SW 1271 (cell line): Measurements from ENCODE around the gene EVC.
"Not testable (repeated sequence)": the region's sequence is repeated elsewhere in the genome, so short reads cannot be mapped to it uniquely, and the experiment has no call there.

Source experiments
- DNase-seq, 2 experiments: peaks; one replicate each; lab custom pipeline; 2025; lab: John Stamatoyannopoulos, UW

Gene EVC

DNA sequence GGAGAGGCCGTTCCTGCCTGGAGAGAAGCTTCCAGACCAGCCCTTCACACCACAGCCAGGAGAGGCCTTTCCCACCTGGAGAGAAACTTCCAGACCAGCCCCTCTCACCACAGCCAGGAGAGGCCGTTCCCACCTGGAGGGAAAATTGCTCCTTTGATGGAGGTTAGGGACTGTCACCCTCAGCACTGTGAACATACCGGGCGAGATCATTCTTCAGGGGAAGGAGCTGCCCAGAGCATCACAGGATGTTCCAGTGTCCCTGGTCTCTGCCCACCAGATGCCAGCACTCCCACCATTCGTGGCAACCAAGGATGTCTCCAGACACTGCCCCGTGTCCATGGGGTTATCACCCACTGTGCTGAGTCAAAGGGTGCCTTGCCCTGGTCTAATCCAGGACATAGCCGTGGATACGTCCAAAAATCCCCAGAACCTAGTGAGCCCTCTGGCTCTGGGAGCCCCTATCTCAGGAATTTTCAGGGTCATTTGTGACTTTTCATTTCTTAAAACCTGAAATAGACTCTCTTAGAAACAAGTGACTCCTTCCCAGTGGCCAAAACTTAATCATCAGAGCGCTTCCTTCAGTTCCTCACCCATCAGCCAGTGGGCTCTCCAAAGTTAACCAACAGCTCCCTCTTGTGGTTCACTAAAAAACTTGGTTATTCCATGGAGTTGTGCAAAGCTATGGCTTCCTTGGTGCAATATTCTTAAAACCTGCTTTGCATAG is 101.7 kb downstream of the EVC start:
- DNase-seq = peak; percentile 26 to 59

DNA sequence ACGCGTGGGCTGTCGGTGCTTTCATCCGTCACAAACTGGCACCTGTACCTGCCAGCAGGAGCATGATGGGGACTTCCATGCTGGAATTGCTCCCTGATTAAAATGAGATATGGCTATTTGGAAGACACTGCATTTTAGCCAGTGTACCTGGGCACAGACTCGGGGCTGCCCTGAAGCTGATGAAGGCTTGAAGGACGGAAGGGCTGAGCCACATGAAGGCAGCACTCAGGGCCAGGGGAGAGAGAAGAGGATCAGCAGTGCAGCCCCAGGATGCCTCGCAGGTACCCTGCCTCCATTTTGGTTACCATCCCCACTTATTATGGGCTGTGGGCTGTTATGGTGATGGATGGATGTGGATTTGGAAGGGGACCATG is 102.9 kb downstream of the EVC start:
- DNase-seq = no peak

DNA sequence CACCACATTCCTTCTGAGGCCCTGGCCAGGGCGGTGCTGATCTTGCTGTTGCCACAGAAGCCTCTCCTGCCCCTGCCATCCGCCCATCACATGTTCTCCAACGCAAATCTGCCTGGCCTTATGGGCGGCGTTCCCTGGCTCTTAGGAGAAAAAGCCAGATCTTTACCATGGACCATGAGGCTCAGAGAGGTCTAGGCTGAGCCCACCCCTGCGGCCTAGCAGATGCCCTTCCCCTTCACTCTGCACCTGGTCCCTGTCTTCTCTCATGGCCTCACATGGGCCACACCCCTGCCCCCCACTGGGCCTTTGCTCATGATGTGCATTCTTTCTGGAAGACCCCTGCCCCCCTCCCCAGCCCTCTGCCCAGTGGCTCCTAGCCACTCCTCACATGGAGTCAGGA is 103.4 kb downstream of the EVC start:
- no peak for DNase-seq

DNA sequence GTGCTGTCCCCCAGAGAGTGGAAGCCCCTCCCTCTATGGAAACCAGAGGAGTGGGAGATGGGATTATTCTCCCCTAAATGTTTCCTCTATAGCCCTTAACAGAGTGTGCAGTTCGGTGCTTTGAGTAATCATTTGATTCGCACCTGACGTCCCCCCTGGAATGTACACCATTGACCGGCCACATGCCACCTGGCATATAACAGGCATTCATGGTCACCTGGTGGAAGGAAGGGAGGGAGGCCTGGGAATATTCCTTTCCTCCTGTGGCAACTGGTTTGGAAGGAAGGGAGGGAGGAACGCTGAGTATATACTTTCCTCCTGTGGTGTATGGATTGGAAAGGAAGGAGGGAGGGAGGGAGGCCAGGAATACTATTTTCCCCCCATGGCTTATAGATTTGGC is 104.6 kb downstream of the EVC start:
- DNase-seq = no peak

DNA sequence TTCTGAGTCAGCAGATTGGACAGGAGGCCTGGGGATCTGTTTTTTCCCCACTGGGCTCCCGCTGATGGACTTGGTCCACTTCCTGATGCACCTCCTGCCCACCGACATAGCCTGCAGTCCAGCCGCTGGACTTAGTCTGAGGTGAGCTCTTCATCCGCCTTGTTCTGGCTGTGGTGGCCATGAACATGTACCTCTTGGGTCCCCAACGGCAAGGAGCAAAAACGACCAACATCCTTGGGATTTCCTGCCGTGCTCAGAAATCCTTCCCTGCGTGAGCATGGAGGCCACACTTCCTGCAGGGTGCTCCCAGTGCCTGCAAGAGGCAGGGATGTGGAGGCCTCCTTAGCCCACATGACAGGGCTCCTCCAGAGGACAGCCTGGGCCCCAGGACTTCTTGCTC is 105.1 kb downstream of the EVC start:
- DNase-seq = no peak

DNA sequence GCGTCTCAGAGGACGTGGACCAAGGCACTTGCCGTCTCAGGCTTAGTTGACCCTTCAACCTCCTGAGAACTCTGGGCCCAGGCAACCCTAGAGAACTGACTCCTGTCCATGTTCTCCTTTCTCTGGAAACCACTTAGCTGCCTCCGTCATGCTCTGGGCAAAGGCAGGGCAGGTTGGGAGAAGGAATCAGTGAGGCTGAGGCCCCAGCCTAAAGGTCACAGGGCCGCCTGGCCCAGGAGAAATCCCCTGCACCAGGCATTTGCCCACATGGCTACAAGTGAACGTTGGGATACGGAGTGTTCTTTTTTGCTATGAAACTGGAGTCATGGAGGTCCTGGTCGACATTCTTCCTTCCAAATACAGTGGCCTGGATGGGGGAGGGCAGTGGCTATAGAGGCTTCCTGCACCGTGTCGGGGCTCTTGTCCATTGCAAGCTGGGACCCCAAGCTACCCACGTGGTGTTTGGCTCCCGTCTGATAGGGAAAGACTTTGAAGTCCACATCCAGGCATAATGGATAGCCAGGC is 105.9 kb downstream of the EVC start:
- no peak for DNase-seq

DNA sequence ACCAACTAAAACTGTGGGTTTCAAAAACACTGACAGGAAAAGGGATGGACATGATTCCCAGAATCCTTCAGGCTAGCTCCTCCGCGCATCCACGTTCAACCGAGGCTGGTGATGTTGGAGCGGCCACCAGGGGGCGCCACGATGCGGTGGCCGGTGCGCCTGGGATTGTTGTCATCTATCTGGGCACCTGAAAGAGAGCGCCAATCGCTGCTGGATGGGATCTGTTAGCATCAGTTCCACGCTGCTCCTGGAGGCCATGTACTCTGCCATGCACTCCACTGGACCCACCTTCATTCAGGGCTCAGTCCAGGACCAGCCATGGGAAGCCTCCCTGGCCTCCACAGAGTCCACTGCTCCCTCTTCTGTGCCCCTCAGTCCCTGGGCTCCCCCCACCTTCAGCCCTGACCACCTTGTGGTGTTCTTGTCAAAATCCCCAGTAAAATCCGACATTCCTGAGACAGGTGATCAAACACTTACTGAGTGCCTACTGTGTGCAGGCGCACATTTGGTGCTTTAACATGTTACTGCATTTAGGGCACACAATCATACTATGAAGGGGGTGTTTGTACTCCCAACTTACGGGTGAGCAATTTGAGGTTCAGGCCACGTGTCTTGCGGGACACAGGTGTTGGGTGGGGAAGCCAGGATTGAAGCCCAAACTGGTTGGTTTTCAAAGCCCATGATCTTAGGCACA is 110.8 kb downstream of the EVC start:
- DNase-seq = no peak

DNA sequence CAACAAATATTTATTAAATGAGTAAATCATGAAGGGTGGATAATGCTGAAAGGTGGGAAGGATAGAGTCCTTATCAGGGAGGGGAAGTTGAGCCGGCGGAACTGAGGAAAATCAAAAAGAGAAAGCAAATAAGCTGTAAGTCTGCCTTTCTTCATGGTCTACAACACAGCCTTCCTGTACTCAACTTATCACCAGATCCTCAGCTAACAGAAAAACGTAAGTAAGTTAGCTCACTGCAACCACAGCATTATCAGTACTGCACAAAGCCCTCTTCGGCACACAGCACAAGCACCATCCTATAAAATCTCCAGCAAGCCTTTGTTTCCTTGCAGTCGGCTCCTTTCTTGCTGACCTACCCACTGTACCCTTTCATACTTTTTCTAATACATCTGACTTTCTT is 111.6 kb downstream of the EVC start:
- no peak for DNase-seq

DNA sequence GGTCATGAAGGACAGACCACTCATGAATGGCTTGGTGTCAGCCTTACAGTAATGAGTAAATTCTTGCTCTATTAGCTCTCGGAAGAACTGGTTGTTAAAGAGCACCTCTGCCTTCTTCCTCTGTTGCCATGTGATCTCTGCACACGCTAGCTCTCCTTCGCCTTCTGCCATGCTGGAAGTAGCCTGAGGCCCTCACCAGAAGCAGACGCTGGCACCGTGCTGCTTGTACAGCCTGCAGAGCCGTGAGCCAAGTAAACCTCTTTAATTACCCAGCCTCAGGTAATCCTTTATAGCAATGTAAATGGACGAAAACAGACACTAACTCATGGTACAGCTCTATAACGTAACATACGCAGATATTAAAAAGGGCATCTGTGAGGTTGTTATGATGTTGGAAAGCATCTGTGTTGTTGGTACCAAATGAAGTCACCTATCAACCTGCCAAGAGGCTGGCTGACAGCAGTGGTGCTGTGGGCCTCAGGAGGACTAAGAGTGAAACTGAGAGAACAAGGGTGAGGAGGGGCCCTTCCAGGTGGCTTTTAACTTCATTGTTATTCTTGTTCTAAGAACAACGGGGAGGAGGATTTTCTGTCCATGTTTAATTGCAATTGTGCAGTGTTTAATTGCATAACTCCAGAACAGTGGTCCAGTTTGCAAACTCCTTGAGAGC is 112.7 kb downstream of the EVC start:
- no peak for DNase-seq

DNA sequence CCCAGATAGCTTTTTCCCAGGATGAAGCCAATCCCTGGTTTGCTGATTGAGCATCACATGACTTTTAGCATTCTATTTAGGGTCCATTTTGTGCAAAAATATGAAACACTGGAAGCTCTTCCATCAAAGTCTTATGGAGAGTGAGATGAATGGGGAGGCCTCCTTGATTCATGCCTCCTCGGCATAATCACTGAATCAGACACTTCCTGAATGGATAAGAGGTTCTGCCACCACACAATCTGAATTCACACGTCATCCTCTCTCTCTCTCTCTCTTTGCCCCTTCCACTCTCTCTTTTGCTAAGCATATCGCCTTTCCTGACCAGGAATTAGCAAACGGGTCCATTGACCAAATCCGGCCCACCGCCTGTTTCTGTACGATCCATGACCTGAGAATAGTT is 113.2 kb downstream of the EVC start:
- DNase-seq = no peak

DNA sequence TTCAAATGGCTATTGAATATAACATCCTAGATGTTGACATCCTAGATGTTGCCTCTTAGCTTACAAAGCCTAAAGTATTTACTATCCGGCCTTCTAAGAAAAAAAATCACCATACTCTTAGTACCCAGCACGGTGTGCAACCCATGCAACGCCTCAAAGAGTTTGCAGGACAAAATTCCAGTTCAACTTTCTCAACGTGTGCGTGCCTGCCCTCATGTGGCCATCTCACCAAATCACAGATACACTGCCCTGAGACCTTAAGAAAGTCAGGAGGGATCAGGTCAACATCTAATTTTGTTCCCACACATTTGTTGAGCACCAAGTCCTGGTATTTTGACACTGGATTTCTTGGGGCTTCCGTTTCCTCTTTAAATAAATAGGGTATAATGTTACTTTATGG is 113.6 kb downstream of the EVC start:
- peak in 1 of 2 experiments; percentile 23 for DNase-seq

DNA sequence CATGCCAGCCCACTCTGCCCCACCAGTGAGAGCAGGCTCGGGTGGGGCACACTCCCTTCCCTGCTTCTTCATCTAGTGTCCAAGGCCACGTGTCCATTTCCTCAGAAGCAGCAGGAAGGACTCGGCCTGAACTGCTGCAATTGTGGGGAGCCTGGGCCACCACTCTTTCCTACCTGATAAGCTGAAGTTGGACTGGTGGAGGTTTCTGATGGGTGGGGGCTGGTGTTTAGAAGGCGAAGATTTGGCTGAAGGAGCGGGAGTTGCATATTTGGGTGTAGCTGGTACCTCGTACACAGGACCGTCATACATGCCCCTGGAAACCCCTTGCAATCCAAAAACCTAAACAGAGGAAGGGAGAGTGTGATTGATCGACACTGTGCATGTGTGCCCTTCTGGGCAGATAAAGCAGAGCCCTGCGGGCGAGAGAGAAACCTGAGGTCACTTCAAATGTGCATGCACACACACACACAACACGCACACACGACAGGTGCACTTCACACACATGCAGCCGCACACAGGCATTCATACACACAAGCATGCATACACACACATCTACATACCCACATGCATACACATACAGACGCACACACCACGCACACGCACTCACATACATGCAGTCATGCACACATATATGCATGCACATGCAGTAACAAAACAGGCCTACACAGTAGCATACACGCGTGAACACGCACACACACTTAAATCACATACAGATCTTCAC is 114.5 kb downstream of the EVC start:
- no peak for DNase-seq

DNA sequence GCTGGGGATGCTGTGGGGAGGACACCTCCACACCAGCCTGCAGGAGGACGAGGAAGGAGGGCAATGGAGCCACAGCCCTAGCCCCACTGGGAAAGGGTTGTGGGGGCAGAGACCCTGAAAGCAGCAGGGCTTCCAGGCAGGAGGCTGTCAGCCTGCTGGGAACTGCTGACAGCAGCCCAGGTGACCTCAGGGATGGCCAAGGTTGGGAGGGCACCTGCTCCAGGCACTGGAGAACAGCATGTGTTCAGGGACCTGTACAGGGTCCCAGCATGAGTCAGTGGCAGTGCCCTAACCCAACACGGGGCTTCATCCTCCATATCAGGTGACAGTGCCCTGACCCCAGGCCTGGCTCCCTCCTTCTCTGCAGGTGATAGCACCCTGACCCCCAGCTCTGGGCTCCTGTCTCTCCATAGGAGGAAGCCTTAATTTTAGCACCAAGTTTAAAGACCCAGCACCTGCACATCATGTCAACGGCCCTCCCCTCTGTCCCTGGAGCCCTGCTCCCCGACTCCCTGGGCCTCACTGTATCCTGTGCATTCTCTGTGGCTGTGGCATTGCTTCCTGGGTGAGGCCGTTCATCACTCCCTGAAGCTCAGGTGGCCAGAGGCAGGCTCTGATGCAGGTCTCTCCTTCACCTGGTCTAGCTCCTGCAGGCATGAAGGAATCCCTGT is 115.6 kb downstream of the EVC start:
- no peak for DNase-seq

DNA sequence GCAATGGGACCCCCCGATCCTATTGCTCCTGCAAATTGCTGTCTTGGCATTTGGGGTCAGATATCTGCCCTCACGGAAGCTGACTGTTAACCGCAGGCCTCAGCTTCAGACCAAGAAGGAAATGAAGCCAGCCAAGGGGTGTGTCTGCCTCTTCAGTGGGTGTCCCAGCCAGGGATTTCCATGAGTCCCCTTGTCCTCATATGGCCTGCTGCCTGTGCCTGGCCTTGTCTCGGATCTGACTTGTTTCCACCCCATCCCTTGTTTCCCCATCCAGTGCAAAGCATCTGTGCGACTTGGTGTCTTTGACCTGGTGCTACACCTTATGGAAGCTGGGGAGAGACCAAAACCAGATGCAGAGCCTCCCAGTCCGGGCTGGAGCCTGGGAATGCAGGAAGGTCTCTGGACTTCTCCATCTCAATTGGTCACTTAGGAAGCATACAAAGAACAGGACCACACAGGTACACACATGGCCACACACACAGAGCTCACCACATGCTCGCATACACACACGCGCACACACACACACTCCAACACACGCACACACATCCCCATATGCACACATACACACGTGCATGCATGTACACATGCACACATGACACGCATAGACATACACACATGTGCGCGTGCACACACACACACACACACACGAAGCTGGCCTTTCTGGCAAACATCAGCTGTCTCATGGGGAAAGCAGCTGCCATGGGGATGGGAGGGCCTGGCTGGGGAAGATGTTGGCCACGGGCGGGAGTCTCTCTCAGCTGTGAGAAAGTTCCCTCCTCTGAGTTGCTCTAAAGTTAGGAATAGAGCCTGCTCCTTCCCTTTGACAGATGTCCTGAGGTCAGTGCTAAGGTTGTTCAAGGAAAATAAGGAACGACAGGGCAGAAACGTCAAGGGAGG is 116.4 kb downstream of the EVC start:
- no peak for DNase-seq

DNA sequence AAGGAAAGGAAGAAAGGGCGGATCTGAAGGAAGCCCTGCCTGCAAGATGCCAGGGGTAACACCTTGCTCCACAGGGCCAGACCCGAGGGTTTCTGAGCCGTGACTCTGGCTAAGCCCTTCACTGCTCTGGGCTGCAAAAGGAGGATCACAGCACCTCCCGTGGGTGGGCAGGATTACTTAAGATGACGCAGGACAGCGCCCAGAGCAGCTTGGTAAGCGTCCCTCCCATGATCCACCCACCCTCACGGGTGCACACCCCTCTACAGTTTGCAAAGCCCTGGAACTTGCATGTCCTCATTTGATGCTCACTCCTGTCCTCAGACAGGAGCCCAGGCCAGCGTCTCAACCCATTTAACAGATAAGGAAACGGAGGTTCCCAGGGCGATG is 117.0 kb downstream of the EVC start:
- no peak for DNase-seq

DNA sequence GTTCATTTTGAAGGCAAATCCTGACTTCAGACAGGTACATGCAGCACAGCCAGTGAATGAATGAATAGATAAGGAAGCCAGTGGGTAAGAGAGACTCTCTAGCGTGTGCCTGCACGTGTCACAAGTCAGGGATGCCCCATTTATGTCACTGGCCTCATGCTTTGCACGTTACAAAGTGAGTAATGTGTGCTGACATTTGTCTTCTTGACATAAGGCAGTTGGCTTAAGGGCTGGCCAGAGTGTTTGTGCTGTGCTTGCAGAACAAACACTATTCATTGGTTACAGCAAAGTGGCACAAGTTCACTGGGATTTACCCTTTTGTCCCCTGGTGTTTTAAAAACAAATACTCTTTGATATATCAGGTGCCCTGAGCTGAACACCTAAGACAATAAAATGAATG is 125.9 kb downstream of the EVC start:
- no peak for DNase-seq

DNA sequence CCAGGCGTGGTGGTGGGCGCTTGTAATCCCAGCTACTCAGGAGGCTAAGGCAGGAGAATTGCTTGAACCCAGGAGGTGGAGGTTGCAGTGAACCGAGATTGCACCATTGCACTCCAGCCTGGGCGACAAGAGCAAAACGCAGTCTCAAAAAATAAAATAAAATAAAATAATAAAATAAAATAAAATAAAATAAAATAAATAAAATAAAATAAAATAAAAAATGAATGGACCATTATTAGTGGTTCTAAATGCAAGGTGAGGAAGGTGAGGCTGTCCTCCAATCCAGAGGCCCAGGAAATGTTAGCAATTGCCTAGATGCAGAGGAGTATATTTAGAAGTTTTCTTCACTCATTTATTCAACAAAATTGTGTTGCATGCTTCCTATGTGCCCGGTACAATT is 126.5 kb downstream of the EVC start:
- not testable (repeated sequence) for DNase-seq

DNA sequence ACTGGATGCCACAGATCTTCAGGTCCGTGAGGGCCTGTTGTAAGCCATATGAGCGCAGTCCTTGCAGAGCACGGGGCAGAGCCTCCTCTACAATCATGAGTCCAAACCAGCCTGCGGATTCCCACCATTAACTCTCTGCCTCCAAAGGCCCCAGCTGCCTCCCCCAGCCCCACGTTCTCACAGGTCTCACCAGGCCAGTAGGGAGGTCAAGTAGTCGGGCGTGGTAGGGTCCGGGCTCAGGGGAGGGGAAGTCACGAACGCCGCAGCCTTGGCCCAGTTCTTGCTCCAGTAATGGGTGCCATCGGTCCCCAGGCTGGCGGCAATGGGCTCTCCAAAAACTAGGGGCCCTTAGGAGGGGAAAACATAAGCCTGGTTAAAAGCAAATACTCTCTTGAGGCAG is 128.3 kb downstream of the EVC start:
- DNase-seq = no peak

DNA sequence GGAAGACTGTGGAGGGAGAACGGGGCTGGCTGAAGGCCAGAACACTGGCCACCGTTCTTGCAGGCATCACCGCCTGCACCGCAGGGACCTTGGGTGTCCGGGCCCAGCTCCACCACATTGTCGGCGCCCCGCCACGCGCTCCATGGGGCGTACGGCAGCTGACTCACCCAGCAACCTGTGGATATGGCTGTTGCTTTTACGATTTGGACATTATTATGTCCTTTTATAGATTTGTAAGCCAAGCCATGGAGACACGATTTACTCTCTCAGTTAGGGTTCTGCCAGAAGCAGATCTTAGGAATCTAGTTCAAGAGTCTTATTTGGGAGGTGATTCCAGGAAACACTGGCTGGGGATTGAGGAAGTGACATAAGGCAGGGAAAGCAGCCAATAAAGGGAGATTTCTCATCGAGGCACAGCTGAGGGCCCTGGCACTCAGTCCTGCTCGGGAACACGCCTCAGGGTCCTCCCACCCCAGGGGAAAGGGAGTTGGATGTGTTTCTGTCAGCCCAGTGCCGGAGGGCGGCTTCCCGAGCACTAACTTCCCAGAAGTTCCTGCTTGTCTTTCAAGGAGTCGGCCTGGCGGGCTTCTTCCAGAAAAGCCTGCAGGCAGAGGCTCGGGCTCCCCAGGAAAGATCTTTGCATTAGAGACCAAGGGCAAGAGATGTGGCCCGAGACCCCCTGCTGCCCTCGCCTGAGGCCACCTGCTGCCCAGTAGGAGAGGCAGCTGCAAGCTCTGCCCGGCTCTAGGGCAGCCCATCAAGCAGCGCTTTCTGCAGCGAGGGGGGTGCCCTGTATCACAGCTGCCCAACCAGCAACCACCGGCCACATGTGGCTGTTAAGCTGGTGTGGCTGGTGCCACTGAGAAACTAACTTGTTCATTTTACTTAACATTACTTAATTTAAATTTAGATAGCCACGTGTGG is 129.0 kb downstream of the EVC start:
- DNase-seq = no peak

DNA sequence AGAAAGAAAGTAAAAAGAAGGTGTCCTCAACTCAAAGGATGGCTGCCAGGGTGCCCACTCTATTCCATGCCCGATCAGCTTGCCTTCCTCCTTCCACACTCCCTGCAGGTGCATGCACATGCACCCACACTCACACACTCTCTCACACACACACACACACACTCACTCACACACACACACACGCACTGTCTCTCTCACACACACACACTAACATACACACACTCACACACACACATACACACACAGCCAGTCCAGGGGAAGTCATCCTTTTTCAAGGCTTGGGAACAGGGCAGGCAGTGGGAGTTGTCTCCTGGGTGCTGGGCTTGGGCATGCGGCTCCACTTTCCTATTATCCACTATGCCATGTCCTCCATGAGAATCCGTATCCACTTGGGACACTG is 131.5 kb downstream of the EVC start:
- DNase-seq = no peak
